ENCODE data around the gene NLGN1.

GRCh38 chr3:173825730-173826129 is 428.2 kb downstream of the NLGN1 start:
- TF ChIP-seq CTCF (IDR thresholded peaks at IDR 0.05) = no peak
- TF ChIP-seq POLR2A (IDR thresholded peaks at IDR 0.05) = no peak

All from suprapubic skin (tissue), 3 donors.